Mucosa of descending colon (tissue), 3 donors: ENCODE measurements around the gene PAEP. TPM values are rescaled to one million over a fixed set of nuclear protein-coding genes. Genes with fewer than 3 reads are reported as not detected.

ENCODE experiments used
- ATAC-seq: fragments of 200-7000 bp; cut with Tn5 transposase; one replicate; pipeline ENCODE4 v1.9.1; 2020; ENCODE audit warnings: mild to moderate bottlenecking, moderate library complexity
- DNase-seq, 3 donors: peaks; one replicate each; pipeline ENCODE4 v3.0.0-alpha.2; 2020
- H3K36me3 ChIP-seq: fragments of 200-600 bp; one replicate; pipeline ENCODE4 v1.8.0; 2021; ENCODE audit warnings: low read depth, mild to moderate bottlenecking
- H3K4me1 ChIP-seq: fragments of 200-600 bp; one replicate; pipeline ENCODE4 v1.8.0; 2021; ENCODE audit warnings: low read depth, mild to moderate bottlenecking
- H3K4me3 ChIP-seq: fragments of 200-600 bp; one replicate; pipeline ENCODE4 v1.8.0; 2021; ENCODE audit warnings: mild to moderate bottlenecking
- H3K9me3 ChIP-seq: fragments of 200-600 bp; one replicate; pipeline ENCODE4 v1.8.0; 2021; ENCODE audit warnings: mild to moderate bottlenecking
- intact Hi-C, 2 donors: fragments of 100-400 bp; cut with DNase I in 1 of 2; cut with micrococcal nuclease in 1 of 2; formaldehyde crosslinking; loops; one replicate each; pipeline versions ENCODE4 v1.11.0 to v1.11.1; 2022; cut with DNase I, micrococcal nuclease
- total RNA-seq, 3 donors: library from RNA; stranded (reverse); fragmentation: NEBNext Ultra II Directional in 2 of 3; extraction: Animal tissue kit (Norgen Biotek cat#: 25700) in 2 of 3; gene quantifications; one replicate each; pipeline versions ENCODE4 v1.2.1 to v1.2.4, GENCODE V29; 2021 to 2023
- TF ChIP-seq, protein P1 (sequence below): fragments of 200-600 bp; IDR thresholded peaks from one replicate; pipeline ENCODE4 v1.8.0; 2022; ENCODE audit warnings: antibody characterized with exemption, mild to moderate bottlenecking
- donor health status: DM: no; HTN: no; CAD: no; lungs with moderate emphysema.
- donor health status: DM: no; HTN: no; CAD: no.
- donor health status: DM: no; HTN: yes; CAD: no.

Gene PAEP
- total RNA-seq, 3 donors from 2014 or later: not detected

DNA sequence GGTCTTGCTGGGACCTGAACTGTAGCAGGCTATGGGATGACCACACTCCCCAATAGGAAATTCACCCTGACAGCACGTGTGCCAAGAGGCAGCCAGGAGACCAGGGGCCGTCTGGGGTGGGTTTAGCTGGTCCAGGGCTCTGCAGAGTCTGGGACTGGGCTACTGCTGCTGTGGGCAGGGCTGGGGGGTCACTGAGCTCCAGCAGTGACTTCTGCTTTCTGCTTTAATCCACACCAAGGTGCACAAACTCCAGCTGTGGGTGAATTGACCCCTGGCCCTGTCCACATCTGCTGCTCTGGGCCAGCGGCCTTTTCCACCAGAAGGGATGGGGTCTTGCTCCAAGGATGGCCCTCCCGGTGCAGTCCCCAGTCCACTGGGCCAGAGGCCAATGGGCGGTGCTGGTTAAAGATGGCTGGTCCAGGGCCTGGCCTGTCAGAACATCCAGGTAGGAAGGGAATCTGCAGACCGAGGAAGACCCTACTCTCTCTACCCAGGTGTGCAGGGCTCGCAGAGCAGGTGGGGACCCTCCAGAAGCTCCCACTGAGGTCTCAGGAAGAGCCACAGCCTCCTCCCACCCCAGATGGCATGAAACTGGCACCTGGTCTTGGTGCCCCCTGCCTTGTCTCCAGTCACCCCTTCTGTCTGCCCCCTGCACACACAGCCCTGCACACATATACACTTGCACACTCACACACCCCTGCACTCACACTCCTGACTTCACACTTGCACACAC is 49.8 kb downstream of the PAEP start:
- no peaks in the 10 kb centered on the region for H3K4me1 ChIP-seq
- no peaks in the 10 kb centered on the region for H3K9me3 ChIP-seq
- intact Hi-C loops: no loop called here
- no peak overlapping the region for H3K4me3 ChIP-seq
- TF ChIP-seq, protein P1, sequence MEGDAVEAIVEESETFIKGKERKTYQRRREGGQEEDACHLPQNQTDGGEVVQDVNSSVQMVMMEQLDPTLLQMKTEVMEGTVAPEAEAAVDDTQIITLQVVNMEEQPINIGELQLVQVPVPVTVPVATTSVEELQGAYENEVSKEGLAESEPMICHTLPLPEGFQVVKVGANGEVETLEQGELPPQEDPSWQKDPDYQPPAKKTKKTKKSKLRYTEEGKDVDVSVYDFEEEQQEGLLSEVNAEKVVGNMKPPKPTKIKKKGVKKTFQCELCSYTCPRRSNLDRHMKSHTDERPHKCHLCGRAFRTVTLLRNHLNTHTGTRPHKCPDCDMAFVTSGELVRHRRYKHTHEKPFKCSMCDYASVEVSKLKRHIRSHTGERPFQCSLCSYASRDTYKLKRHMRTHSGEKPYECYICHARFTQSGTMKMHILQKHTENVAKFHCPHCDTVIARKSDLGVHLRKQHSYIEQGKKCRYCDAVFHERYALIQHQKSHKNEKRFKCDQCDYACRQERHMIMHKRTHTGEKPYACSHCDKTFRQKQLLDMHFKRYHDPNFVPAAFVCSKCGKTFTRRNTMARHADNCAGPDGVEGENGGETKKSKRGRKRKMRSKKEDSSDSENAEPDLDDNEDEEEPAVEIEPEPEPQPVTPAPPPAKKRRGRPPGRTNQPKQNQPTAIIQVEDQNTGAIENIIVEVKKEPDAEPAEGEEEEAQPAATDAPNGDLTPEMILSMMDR: no peak
- no peaks in the 10 kb centered on the region for H3K36me3 ChIP-seq
- no peak for DNase-seq
- no peak for ATAC-seq

DNA sequence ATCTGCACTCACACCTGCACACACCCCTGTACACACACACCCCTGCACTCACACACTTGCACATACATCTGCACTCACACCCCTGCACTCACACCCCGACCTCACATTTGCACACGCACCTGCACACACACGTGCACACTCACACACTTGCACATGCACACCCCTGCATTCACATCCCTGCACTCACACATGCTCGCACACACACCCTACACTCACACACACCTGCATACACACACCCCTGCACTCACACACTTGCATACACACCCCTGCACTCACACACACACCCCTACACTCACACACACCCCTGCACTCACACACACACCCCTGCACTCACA is 50.3 kb downstream of the PAEP start:
- TF ChIP-seq, protein P1: no peak
- intact Hi-C loops: no loop called here
- Histone ChIP-seq H3K4me1 (no peaks in the 10 kb centered on the region), H3K36me3 (no peaks in the 10 kb centered on the region), H3K4me3 (no peak overlapping the region), H3K9me3 (no peaks in the 10 kb centered on the region)
- no peak for ATAC-seq
- DNase-seq: no peak

DNA sequence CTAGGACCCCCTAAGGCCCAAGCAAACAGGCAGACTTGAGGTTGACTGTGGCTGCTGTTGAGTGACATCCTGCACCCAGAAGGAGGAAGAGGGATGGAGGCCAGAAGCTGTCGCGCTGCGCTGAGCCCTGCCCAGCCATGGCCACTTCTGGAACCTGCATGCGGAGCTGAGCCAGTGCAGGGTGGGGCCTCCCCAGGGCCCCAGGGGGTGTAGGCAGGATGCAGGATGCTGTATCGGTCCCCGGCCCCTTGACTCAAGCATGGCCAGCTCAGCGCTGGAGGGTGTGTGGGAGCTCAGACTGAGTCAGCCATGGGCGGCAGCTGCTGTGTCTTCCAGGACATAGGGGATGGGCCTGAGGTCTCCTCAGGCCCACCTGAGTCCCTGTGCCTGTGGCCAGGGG is 50.9 kb downstream of the PAEP start:
- ATAC-seq: no peak
- Histone ChIP-seq H3K36me3 (no peaks in the 10 kb centered on the region), H3K4me3 (no peak overlapping the region), H3K4me1 (no peaks in the 10 kb centered on the region), H3K9me3 (no peaks in the 10 kb centered on the region)
- TF ChIP-seq, protein P1: no peak
- intact Hi-C loops: no loop called here
- DNase-seq: no peak

DNA sequence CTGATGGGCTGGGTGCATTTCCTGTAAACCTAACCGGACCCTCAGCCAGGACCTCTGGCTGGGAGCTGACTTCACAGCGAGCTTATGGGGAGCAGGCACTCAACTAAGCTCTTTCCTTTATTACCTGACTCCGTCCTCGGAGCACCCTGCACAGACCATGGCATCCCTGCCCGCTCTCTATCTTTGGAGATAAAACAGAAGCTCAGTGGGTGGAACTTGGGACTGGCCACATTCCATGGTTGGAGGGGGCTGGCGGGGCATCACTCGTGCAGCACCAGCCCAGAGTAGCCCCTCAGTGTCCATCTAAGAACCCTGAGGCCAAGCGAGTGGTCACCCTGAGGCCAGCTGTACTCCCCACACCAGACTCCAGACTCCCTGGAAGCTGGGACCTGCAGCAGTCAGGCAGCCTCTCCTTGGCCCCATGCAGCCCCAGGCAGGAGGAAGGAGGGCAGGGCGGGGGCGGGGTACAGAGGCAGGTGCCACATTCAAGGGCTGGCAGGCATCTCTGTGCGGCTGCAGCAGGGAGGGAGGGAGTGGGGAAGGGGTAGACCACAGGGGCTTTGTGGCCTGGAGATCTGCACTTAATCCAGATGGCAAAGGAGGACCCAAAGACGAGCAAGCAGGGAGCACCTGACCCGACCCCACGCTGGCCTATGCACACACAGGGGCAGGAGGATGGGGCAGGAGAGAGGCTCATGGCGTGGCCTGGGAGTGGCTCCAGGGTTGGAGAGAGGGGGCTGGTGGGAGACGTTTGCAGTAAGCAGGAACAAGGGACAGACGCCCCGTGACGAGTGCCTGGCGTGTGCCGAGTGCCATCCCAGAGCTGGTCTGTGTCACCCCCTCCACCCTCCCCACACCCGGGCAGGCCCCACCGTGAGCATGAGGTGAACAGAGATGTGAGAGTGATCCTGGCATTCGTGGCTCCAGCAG is 51.7 kb downstream of the PAEP start:
- Histone ChIP-seq H3K4me1 (no peaks in the 10 kb centered on the region), H3K36me3 (no peaks in the 10 kb centered on the region), H3K4me3 (no peak overlapping the region), H3K9me3 (no peaks in the 10 kb centered on the region)
- ATAC-seq (no peak), DNase-seq (no peak)
- intact Hi-C loops: no loop called here
- TF ChIP-seq, protein P1: no peak

DNA sequence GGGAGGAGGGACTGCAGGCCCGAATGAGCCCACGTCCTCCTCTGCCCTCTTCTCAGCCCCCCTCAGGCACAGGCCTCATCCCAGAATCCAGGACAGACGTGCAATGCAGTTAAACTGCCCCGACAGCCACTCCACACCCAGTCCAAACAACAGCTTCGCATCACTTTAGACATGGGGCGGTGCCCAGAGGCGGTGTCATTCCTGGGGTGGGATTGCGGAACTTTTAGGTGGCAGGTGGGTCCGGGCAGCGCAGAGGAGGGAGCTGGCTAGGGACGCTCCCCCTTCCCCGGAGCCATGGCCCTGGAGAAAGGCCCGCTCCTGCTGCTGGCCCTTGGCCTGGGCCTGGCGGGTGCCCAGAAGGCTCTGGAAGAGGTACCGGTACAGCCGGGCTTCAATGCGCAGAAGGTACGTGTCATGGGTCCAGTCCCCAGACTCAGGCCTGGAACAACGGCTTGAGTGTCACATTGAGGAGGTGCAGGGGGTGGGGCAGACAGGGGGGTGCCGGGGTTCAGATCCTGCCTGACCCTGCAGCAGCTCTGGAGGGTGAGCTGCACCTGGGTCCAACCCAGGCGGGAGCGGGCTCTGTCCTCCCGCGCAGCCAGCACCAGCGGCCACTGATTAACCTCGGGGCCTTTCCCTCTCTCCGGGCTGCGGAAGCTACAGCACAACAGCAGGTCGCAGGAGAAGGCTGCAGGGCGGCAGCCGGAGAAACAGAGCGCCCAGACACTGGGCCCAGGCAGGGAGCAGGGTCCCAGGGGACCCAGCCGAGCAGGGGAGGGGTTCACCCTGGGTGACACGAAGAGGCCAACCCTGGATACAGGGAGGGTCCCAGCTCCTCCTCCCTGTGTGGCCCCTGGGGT is 52.6 kb downstream of the PAEP start:
- no peak for ATAC-seq

More for the DNA sequence above, 52.6 kb downstream of the PAEP start:
- no peaks in the 10 kb centered on the region for H3K9me3 ChIP-seq
- no peak overlapping the region for H3K4me3 ChIP-seq
- DNase-seq: no peak
- no peaks in the 10 kb centered on the region for H3K4me1 ChIP-seq
- intact Hi-C loops: no loop called here
- TF ChIP-seq, protein P1: no peak
- no peaks in the 10 kb centered on the region for H3K36me3 ChIP-seq
